Measurements from ENCODE around the gene SNRPD2.

The SNRPD2 gene

DNA sequence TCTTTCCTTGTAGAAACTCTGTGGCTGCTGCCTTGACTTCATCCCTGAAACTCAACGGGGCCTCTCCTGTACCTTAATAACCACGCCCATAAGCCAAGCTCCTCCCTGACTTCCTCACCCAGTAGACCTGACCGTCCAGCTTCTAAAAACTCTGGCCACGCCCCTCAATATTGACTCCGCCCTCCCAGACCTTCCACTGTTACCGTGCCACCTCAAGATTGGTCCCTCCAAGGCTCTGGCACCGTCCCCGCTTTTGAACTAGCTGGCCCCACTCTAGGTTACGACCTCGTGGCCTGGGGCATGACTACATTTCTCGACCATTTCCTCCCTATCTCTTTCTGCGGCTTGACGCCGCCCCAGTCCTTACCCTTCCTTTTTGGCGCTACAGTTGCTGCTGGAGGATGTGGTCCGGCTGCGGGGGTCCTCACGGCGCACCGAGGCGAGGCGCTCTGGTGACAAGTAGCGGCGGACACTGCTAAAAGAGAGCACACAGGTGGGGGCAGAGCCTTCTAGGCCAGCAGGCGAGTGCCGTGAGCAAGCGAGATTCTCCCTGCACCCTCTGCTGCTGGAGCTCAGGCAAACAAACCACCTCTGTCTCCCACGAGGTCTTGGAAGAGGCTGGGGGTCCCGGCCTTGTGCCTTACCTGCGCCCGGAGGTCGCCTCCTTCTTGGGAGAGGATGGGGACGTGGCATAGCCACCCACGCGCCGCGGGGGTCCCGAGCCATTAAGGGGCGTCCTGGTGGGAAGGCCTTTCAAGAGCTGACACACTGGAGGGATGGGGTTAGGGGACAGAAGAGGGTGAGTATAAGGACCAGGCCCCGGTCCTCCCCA, 50.3 kb downstream of the SNRPD2 start:
- Histone ChIP-seq H3K36me3 (ENCODE audit: low read depth) (peaks cover 8% of the 10 kb centered on the region), H3K9me3 (ENCODE audit: severe bottlenecking) (no peaks in the 10 kb centered on the region), H3K4me3 (ENCODE audit: severe bottlenecking) (peak overlapping the region; percentile 21), H3K27me3 (ENCODE audit: insufficient read depth, poor library complexity, severe bottlenecking) (no peaks in the 10 kb centered on the region), H3K27ac (ENCODE audit: poor library complexity, severe bottlenecking) (peak overlapping the region; percentile 90), H3K4me1 (ENCODE audit: insufficient read depth, poor library complexity, severe bottlenecking) (peaks cover 19% of the 10 kb centered on the region)
- peak; percentile 71 for ATAC-seq (ENCODE audit: low read depth)
- TF ChIP-seq, protein P1, sequence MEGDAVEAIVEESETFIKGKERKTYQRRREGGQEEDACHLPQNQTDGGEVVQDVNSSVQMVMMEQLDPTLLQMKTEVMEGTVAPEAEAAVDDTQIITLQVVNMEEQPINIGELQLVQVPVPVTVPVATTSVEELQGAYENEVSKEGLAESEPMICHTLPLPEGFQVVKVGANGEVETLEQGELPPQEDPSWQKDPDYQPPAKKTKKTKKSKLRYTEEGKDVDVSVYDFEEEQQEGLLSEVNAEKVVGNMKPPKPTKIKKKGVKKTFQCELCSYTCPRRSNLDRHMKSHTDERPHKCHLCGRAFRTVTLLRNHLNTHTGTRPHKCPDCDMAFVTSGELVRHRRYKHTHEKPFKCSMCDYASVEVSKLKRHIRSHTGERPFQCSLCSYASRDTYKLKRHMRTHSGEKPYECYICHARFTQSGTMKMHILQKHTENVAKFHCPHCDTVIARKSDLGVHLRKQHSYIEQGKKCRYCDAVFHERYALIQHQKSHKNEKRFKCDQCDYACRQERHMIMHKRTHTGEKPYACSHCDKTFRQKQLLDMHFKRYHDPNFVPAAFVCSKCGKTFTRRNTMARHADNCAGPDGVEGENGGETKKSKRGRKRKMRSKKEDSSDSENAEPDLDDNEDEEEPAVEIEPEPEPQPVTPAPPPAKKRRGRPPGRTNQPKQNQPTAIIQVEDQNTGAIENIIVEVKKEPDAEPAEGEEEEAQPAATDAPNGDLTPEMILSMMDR (IDR thresholded peaks at IDR 0.05; ENCODE audit: poor library complexity, severe bottlenecking) = no peak
- DNase-seq (ENCODE audit: low spot score) = peak; percentile 97

DNA sequence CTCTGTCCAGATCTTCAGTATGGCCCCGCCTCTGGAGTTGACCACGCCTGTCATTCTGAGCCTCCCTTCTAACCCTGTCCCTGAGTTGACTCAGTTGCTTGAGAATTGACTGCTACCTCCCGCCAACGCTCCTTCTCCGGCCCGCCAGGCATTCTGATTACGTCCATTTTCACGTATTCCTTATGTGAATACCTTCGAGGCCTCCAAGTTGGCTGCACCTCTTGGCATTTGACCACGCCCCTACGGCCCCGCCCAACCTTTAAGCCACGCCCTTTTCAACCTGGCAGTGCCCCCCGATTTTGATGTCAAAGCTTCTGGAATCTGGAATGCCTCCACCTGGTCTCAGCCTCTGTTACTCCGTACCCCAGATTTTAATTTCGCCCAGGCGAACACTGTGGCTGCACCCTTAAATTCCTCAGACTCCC, 50.9 kb downstream of the SNRPD2 start:
- H3K27me3 ChIP-seq (ENCODE audit: insufficient read depth, poor library complexity, severe bottlenecking) = no peaks in the 10 kb centered on the region
- H3K9me3 ChIP-seq (ENCODE audit: severe bottlenecking) = no peaks in the 10 kb centered on the region
- peaks cover 13% of the 10 kb centered on the region for H3K4me1 ChIP-seq (ENCODE audit: insufficient read depth, poor library complexity, severe bottlenecking)
- ATAC-seq (ENCODE audit: low read depth) (peak; percentile 4; the same call in 1 of the 3 replicates), DNase-seq (ENCODE audit: low spot score) (no peak)
- peak overlapping the region; percentile 21 for H3K4me3 ChIP-seq (ENCODE audit: severe bottlenecking)
- H3K27ac ChIP-seq (ENCODE audit: poor library complexity, severe bottlenecking) = peak overlapping the region; percentile 90
- peaks cover 14% of the 10 kb centered on the region for H3K36me3 ChIP-seq (ENCODE audit: low read depth)
- TF ChIP-seq, protein P1 (IDR thresholded peaks at IDR 0.05; ENCODE audit: poor library complexity, severe bottlenecking) = no peak

GRCh38 chr19:45638930-45639729, 52.6 kb downstream of the SNRPD2 start, which contains the start of gene EML2:
Gene EML2 (minus strand): TSS chr19:45639397. CDS start chr19:45639376, 21 bp downstream.
- peak within 1 kb of the TSS; percentile 47 for H3K4me3 ChIP-seq (ENCODE audit: severe bottlenecking)
- DNase-seq (ENCODE audit: low spot score) = no peak
- TF ChIP-seq, protein P1 (IDR thresholded peaks at IDR 0.05; ENCODE audit: poor library complexity, severe bottlenecking) = peak; percentile 43
- no peak; the same call in 2 of the 3 replicates for ATAC-seq (ENCODE audit: low read depth)
- no peaks in the 10 kb centered on the region for H3K27me3 ChIP-seq (ENCODE audit: insufficient read depth, poor library complexity, severe bottlenecking)
- peak within 1 kb of the TSS; percentile 90 for H3K27ac ChIP-seq (ENCODE audit: poor library complexity, severe bottlenecking)
- H3K9me3 ChIP-seq (ENCODE audit: severe bottlenecking) = no peaks in the 10 kb centered on the region
- H3K36me3 ChIP-seq (ENCODE audit: low read depth) = peaks cover 17% of the 10 kb centered on the region
- H3K4me1 ChIP-seq (ENCODE audit: insufficient read depth, poor library complexity, severe bottlenecking) = peaks cover 13% of the 10 kb centered on the region

- Histone ChIP-seq H3K9me3 (ENCODE audit: severe bottlenecking) (no peaks in the 10 kb centered on the region), H3K4me3 (ENCODE audit: severe bottlenecking) (peak overlapping the region; percentile 47), H3K36me3 (ENCODE audit: low read depth) (peaks cover 17% of the 10 kb centered on the region), H3K27me3 (ENCODE audit: insufficient read depth, poor library complexity, severe bottlenecking) (no peaks in the 10 kb centered on the region), H3K27ac (ENCODE audit: poor library complexity, severe bottlenecking) (peak overlapping the region; percentile 90), H3K4me1 (ENCODE audit: insufficient read depth, poor library complexity, severe bottlenecking) (peaks cover 13% of the 10 kb centered on the region)
- DNase-seq (ENCODE audit: low spot score) (no peak), ATAC-seq (ENCODE audit: low read depth) (peak; percentile 13)
- TF ChIP-seq, protein P1 (IDR thresholded peaks at IDR 0.05; ENCODE audit: poor library complexity, severe bottlenecking) = no peak
Observed at GRCh38 chr19:45637890-45638667, 53.7 kb downstream of the SNRPD2 start.

All from RWPE2 (cell line).